Loucy (cell line): Measurements from ENCODE around the gene GALT.

Experiments used
- H2AFZ ChIP-seq: fragments of 200-600 bp; sonication (generic); 2 replicates; pipeline ENCODE4 v1.6.0; 2016; ENCODE audit warnings: antibody characterized with exemption, mild to moderate bottlenecking, low read length, moderate library complexity
- H3F3A ChIP-seq: fragments of 200-600 bp; 2 replicates; pipeline ENCODE4 v1.6.0; 2016; ENCODE audit warnings: antibody characterized with exemption, low read depth, mild to moderate bottlenecking
- H3K27me3 ChIP-seq: fragments of 200-600 bp; sonication (generic); 2 replicates; pipeline ENCODE4 v1.6.1; 2014; ENCODE audit warnings: low read length, mild to moderate bottlenecking; ENCODE audit not compliant: insufficient read depth, poor library complexity, severe bottlenecking
- H3K36me3 ChIP-seq: fragments of 200-600 bp; sonication (generic); 2 replicates; pipeline ENCODE4 v1.6.1; 2016; ENCODE audit warnings: low read length; ENCODE audit not compliant: insufficient read depth
- H3K4me1 ChIP-seq: fragments of 200-600 bp; sonication (generic); 2 replicates; pipeline ENCODE4 v1.5.1; 2014; ENCODE audit warnings: low read length, mild to moderate bottlenecking; ENCODE audit not compliant: insufficient read depth, poor library complexity, severe bottlenecking
- H3K4me2 ChIP-seq: fragments of 200-600 bp; sonication (generic); 2 replicates; pipeline ENCODE4 v1.6.0; 2014; ENCODE audit warnings: antibody characterized with exemption, low read length, low read depth, mild to moderate bottlenecking; ENCODE audit not compliant: poor library complexity, severe bottlenecking
- H3K4me3 ChIP-seq: fragments of 200-600 bp; sonication (generic); 2 replicates; pipeline ENCODE4 v1.5.1; 2014; ENCODE audit warnings: low read length, mild to moderate bottlenecking, mixed read lengths; ENCODE audit not compliant: poor library complexity, severe bottlenecking
- H3K79me2 ChIP-seq: fragments of 200-600 bp; sonication (generic); 2 replicates; pipeline ENCODE4 v1.6.1; 2014; ENCODE audit warnings: low read length; ENCODE audit not compliant: insufficient read depth
- H3K9ac ChIP-seq: fragments of 200-600 bp; sonication (generic); 2 replicates; pipeline ENCODE4 v1.6.0; 2014; ENCODE audit warnings: mild to moderate bottlenecking, low read depth, low read length, moderate library complexity; ENCODE audit not compliant: poor library complexity, severe bottlenecking
- H3K9me2 ChIP-seq: fragments of 200-600 bp; sonication (generic); replicated peaks from 2 replicates; pipeline ENCODE4 v1.6.1; 2016; ENCODE audit warnings: low read depth, low read length, mixed read lengths
- H3K9me3 ChIP-seq: fragments of 200-600 bp; sonication (generic); 2 replicates; pipeline ENCODE4 v1.6.1; 2014; ENCODE audit warnings: mild to moderate bottlenecking, antibody characterized with exemption, low read length, low read depth; ENCODE audit not compliant: insufficient read depth
- H4K20me1 ChIP-seq: fragments of 200-600 bp; sonication (generic); 2 replicates; pipeline ENCODE4 v1.6.0; 2014; ENCODE audit warnings: antibody characterized with exemption, low read length, mild to moderate bottlenecking; ENCODE audit not compliant: insufficient read depth, poor library complexity, severe bottlenecking
- CTCF ChIP-seq: fragments of 200-600 bp; sonication (generic); conservative IDR thresholded peaks from 2 replicates; pipeline ENCODE4 v1.5.1; 2014; ENCODE audit warnings: mild to moderate bottlenecking, antibody characterized with exemption, low read length
- EZH2phosphoT487 ChIP-seq: fragments of 200-600 bp; IDR thresholded peaks from 2 replicates; pipeline ENCODE4 v1.6.1; 2018; ENCODE audit warnings: antibody characterized with exemption, mild to moderate bottlenecking, moderate library complexity, borderline replicate concordance

The GALT gene

GRCh38 chr9:34635556-34635955 is 10.9 kb upstream of the GALT start:
- peak overlapping the region; percentile 94 for H3K4me3 ChIP-seq
- TF ChIP-seq EZH2phosphoT487, result no peak
- no peak for TF ChIP-seq CTCF
- peak overlapping the region; percentile 91 for H3K4me2 ChIP-seq
- peak overlapping the region; percentile 75 for H3K9ac ChIP-seq
- peaks cover 13% of the 10 kb centered on the region for H4K20me1 ChIP-seq
- H3K79me2 ChIP-seq, result peaks cover 25% of the 10 kb centered on the region
- no peaks in the 10 kb centered on the region for H3K36me3 ChIP-seq
- no peaks in the 10 kb centered on the region for H3K9me2 ChIP-seq
- no peaks in the 10 kb centered on the region for H3K9me3 ChIP-seq
- no peaks in the 10 kb centered on the region for H3F3A ChIP-seq
- H2AFZ ChIP-seq, result no peak overlapping the region
- H3K27me3 ChIP-seq, result peaks cover 5% of the 10 kb centered on the region
- H3K4me1 ChIP-seq, result peaks cover 27% of the 10 kb centered on the region

- H3K36me3 ChIP-seq, result no peaks in the 10 kb centered on the region
- H3K9me2 ChIP-seq, result no peaks in the 10 kb centered on the region
- H3K79me2 ChIP-seq, result peaks cover 25% of the 10 kb centered on the region
- H3F3A ChIP-seq, result no peaks in the 10 kb centered on the region
- H3K9me3 ChIP-seq, result no peaks in the 10 kb centered on the region
- H3K27me3 ChIP-seq, result no peaks in the 10 kb centered on the region
- H3K4me1 ChIP-seq, result peaks cover 27% of the 10 kb centered on the region
- peak overlapping the region; percentile 94 for H3K4me3 ChIP-seq
- H3K9ac ChIP-seq, result peak overlapping the region; percentile 75
- no peak for TF ChIP-seq CTCF
- H4K20me1 ChIP-seq, result peaks cover 13% of the 10 kb centered on the region
- peak overlapping the region; percentile 75; the same call in 1 of the 2 replicates for H2AFZ ChIP-seq
- peak overlapping the region; percentile 91 for H3K4me2 ChIP-seq
Observed at GRCh38 chr9:34636791-34637355, 9.6 kb upstream of the GALT start.

GRCh38 chr9:34637356-34638137 is 8.9 kb upstream of the GALT start, which contains the start of gene SIGMAR1:
Gene SIGMAR1, minus strand, starts transcription at chr9:34637787. Its CDS starts 90 bp downstream, at chr9:34637697.
- Histone ChIP-seq H2AFZ (peak within 1 kb of the TSS; percentile 75), H3F3A (no peaks in the 10 kb centered on the region), H3K4me1 (peaks cover 27% of the 10 kb centered on the region), H3K27me3 (no peaks in the 10 kb centered on the region), H3K9me2 (no peaks in the 10 kb centered on the region), H3K9ac (peak within 1 kb of the TSS; percentile 75), H4K20me1 (peaks cover 13% of the 10 kb centered on the region), H3K9me3 (no peaks in the 10 kb centered on the region), H3K36me3 (no peaks in the 10 kb centered on the region), H3K4me2 (peak within 1 kb of the TSS; percentile 91), H3K79me2 (peaks cover 25% of the 10 kb centered on the region), H3K4me3 (peak within 1 kb of the TSS; percentile 94)
- TF ChIP-seq EZH2phosphoT487 (no peak), CTCF (no peak)
